Testis (tissue), 2 donors: Measurements from ENCODE around the gene SNTG2.

Source experiments
- CTCF ChIP-seq, 3 experiments: fragments of 450-650 bp in 2 of 3; fragments of 200-600 bp in 1 of 3; sonication (generic) in 1 of 3; IDR thresholded peaks; one replicate each; pipeline ENCODE4 v1.5.1; 2016 to 2019; ENCODE audit warnings: antibody characterized with exemption in 3 of 3, mild to moderate bottlenecking in 2 of 3, moderate library complexity in 1 of 3
- POLR2A ChIP-seq: fragments of 450-650 bp; IDR thresholded peaks from one replicate; pipeline ENCODE4 v1.6.1; 2017; ENCODE audit warnings: antibody characterized with exemption, mild to moderate bottlenecking, moderate library complexity

- no peak for TF ChIP-seq POLR2A
- no peak for TF ChIP-seq CTCF (IDR thresholded peaks at IDR 0.05)
These were observed 8.8 kb upstream of the SNTG2 start for GRCh38 chr2:941871-942270.
